Bronchial epithelial cell (primary cell): ENCODE results near the gene NCEH1. TPM values are rescaled to one million over a fixed set of nuclear protein-coding genes. Genes with fewer than 3 reads are reported as not detected.

Source experiments
- DNase-seq: peaks from one replicate; pipeline ENCODE4 v3.0.0-alpha.2; 2010; ENCODE audit warnings: low read depth
- FAIRE-seq: peaks from 2 replicates; lab custom pipeline; 2011; peaks lifted over from hg19 to GRCh38; lab: Jason Lieb, UNC
- H3K27me3 ChIP-seq: 2 replicates; pipeline ENCODE4 v1.5.1; 2011; ENCODE audit warnings: low read length; ENCODE audit not compliant: control insufficient read depth, insufficient read depth
- H3K36me3 ChIP-seq: 2 replicates; pipeline ENCODE4 v1.5.1; 2011; ENCODE audit warnings: low read length; ENCODE audit not compliant: control insufficient read depth, insufficient read depth
- H3K4me3 ChIP-seq: 2 replicates; pipeline ENCODE4 v1.5.1; 2011; ENCODE audit warnings: mild to moderate bottlenecking, low read depth, low read length, control low read depth
- CTCF ChIP-seq: IDR thresholded peaks from 2 replicates; pipeline ENCODE4 v1.5.1; 2011; ENCODE audit warnings: mild to moderate bottlenecking, moderate library complexity, low read length, control low read depth, inconsistent platforms; ENCODE audit not compliant: insufficient read depth, severe bottlenecking
- total RNA-seq: library from RNA; depleted of rRNA; stranded (reverse); fragments of >200 nt; gene quantifications from 2 replicates; pipeline ENCODE4 v1.2.1, GENCODE V29; 2014

Gene NCEH1
- total RNA-seq, 1 donor from 2014 or later = 5.3 TPM

- FAIRE-seq = no peak
- no peaks in the 10 kb centered on the region for H3K27me3 ChIP-seq
- no peak for TF ChIP-seq CTCF
- no peaks in the 10 kb centered on the region for H3K36me3 ChIP-seq
- H3K4me3 ChIP-seq = no peak overlapping the region
- DNase-seq = no peak
Observed at GRCh38 chr3:172679599-172679998, 31.3 kb downstream of the NCEH1 start.

- Histone ChIP-seq H3K27me3 (no peaks in the 10 kb centered on the region), H3K4me3 (no peak overlapping the region), H3K36me3 (no peaks in the 10 kb centered on the region)
- FAIRE-seq = no peak
- no peak for TF ChIP-seq CTCF
- peak; percentile 28 for DNase-seq
Observed at GRCh38 chr3:172678068-172678467, 32.8 kb downstream of the NCEH1 start.

GRCh38 chr3:172676196-172676922, 34.5 kb downstream of the NCEH1 start:
- no peaks in the 10 kb centered on the region for H3K36me3 ChIP-seq
- no peaks in the 10 kb centered on the region for H3K27me3 ChIP-seq
- H3K4me3 ChIP-seq = no peak overlapping the region
- DNase-seq (no peak), FAIRE-seq (no peak)
- TF ChIP-seq CTCF = no peak

- Histone ChIP-seq H3K4me3 (no peak overlapping the region), H3K27me3 (no peaks in the 10 kb centered on the region), H3K36me3 (no peaks in the 10 kb centered on the region)
- FAIRE-seq (no peak), DNase-seq (peak; percentile 79)
- peak; percentile 61 for TF ChIP-seq CTCF
Observed at GRCh38 chr3:172675441-172676193, 35.2 kb downstream of the NCEH1 start.

- Histone ChIP-seq H3K36me3 (no peaks in the 10 kb centered on the region), H3K4me3 (no peak overlapping the region), H3K27me3 (no peaks in the 10 kb centered on the region)
- DNase-seq (peak; percentile 84), FAIRE-seq (no peak)
- peak; percentile 69 for TF ChIP-seq CTCF
Observed at GRCh38 chr3:172673210-172673679, 37.6 kb downstream of the NCEH1 start.
